GM12872 (cell line): Measurements from ENCODE around the gene ZNF135.

Experiments
- CTCF ChIP-seq: IDR thresholded peaks from 3 replicates; pipeline ENCODE4 v1.5.1; 2011; ENCODE audit warnings: low read depth, mild to moderate bottlenecking, low read length, moderate library complexity; ENCODE audit not compliant: insufficient read depth

Gene ZNF135

GRCh38 chr19:58059003-58059670, at the start of gene ZNF135:
Gene ZNF135, plus strand, starts transcription at chr19:58059282. Its CDS starts 721 bp downstream, at chr19:58060003.
- no peak for TF ChIP-seq CTCF

- TF ChIP-seq CTCF: no peak
Measured at GRCh38 chr19:58009301-58009665, 49.8 kb upstream of the ZNF135 start.

GRCh38 chr19:58009666-58010301, 49.3 kb upstream of the ZNF135 start:
- TF ChIP-seq CTCF: no peak

GRCh38 chr19:58010507-58010906, 48.6 kb upstream of the ZNF135 start:
- no peak for TF ChIP-seq CTCF

GRCh38 chr19:58014141-58014540, 44.9 kb upstream of the ZNF135 start:
- TF ChIP-seq CTCF: no peak

GRCh38 chr19:58020129-58020528, 39.0 kb upstream of the ZNF135 start:
- no peak for TF ChIP-seq CTCF

GRCh38 chr19:58021541-58022282, 37.4 kb upstream of the ZNF135 start:
- TF ChIP-seq CTCF: peak; percentile 48; the same call in 2 of the 3 replicates
